ENCODE measurements around the gene RAP1GAP2.

DNA sequence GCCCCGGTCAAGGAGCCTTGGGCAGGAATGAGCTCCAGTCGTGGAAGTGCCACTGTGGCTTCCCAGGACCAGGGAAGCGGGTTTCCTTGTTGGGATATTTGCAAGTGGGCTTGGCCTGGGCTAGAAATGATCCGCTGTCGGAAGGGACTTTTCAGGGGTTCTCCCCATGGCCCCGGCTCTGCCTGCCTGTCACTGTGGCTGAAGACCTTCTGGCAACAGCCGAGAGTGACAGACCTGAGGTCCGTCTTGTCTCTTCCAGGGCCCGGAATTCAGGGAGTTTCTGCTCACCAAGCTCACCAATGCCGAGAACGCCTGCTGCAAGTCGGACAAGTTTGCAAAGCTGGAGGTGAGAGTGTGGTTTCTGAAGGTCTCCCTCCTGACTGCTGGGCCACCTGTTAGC is 209.5 kb downstream of the RAP1GAP2 start:
- TF ChIP-seq CTCF (IDR thresholded peaks at IDR 0.05; ENCODE audit: low read length), result no peak
- TF ChIP-seq EZH2 (IDR thresholded peaks at IDR 0.05; ENCODE audit: borderline replicate concordance, low read length), result no peak

All from OCI-LY1 (cell line).